KMS-11 (cell line): Measurements from ENCODE around the gene SDK1.

Experiments used
- H2AFZ ChIP-seq: fragments of 200-600 bp; sonication (generic); 2 replicates; pipeline ENCODE4 v1.6.1; 2016; ENCODE audit warnings: antibody characterized with exemption, mixed run types, low read depth
- H3K27ac ChIP-seq: fragments of 200-600 bp; sonication (generic); 2 replicates; pipeline ENCODE4 v1.6.1; 2016; ENCODE audit warnings: mild to moderate bottlenecking, mixed run types
- H3K27me3 ChIP-seq: fragments of 200-600 bp; sonication (generic); 2 replicates; pipeline ENCODE4 v1.6.1; 2017; ENCODE audit warnings: mild to moderate bottlenecking, low read depth, mixed run types, moderate library complexity; ENCODE audit not compliant: insufficient read depth
- H3K36me3 ChIP-seq: fragments of 200-600 bp; sonication (generic); 2 replicates; pipeline ENCODE4 v1.6.1; 2017; ENCODE audit warnings: mild to moderate bottlenecking, mixed run types; ENCODE audit not compliant: insufficient read depth
- H3K4me1 ChIP-seq: fragments of 200-600 bp; sonication (generic); 2 replicates; pipeline ENCODE4 v1.6.1; 2016; ENCODE audit warnings: mild to moderate bottlenecking, low read depth, mixed run types; ENCODE audit not compliant: poor library complexity, severe bottlenecking
- H3K4me2 ChIP-seq: fragments of 200-600 bp; sonication (generic); 2 replicates; pipeline ENCODE4 v1.7.0; 2016; ENCODE audit warnings: mild to moderate bottlenecking, mixed run types
- H3K4me3 ChIP-seq: fragments of 200-600 bp; sonication (generic); IDR thresholded peaks from 2 replicates; pipeline ENCODE4 v1.6.1; 2017; ENCODE audit warnings: low read depth, low read length, mixed read lengths; ENCODE audit not compliant: insufficient read depth
- H3K79me2 ChIP-seq: fragments of 200-600 bp; sonication (generic); 2 replicates; pipeline ENCODE4 v1.6.1; 2016; ENCODE audit warnings: low read depth, mixed run types; ENCODE audit not compliant: insufficient read depth
- H3K9ac ChIP-seq: fragments of 200-600 bp; sonication (generic); 2 replicates; pipeline ENCODE4 v1.6.1; 2016; ENCODE audit warnings: mild to moderate bottlenecking, mixed run types
- H4K20me1 ChIP-seq: fragments of 200-600 bp; sonication (generic); 2 replicates; pipeline ENCODE4 v1.6.1; 2016; ENCODE audit warnings: mild to moderate bottlenecking, mixed run types; ENCODE audit not compliant: insufficient read depth
- TF ChIP-seq, protein P1 (sequence below): fragments of 200-600 bp; sonication (generic); conservative IDR thresholded peaks from 2 replicates; pipeline ENCODE4 v1.6.1; 2017; ENCODE audit warnings: low read depth, mild to moderate bottlenecking, antibody characterized with exemption, low read length, moderate library complexity, mixed read lengths

SDK1 gene

DNA sequence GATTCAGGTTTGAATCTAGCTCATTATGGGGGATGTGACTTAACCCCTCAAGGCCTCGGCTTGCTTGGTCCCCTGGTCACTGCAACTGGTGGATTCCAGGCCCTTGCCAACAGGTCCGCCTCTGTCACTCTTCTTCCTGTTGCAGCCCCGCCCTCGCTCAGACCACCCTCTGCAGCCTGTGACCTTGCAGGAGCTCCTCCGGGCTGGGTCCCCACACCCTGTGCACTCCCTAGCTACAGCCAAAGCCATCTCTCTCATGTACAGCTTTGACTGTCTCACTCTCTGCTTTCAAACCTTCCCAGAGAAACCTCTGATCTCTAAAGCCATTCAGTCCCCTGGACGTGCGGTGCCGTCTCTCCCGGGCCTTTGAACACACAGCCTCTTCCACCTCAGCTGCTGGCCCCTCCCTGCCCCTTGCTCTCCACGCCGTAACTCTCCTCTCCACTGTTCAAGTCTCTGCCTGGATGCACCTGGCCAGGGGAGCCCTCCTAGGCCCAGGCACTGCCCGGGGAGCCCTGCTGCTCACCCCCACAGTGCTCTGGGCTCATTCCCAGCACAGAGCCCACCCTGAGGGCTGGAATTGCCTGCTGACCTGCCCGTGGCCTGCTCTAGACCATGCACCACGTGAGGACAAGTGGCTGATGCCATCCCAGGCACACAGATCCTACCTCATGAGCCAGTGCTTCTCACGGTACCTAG, 895.2 kb downstream of the SDK1 start:
- no peak overlapping the region for H3K27ac ChIP-seq
- H3K4me2 ChIP-seq = no peak overlapping the region
- no peaks in the 10 kb centered on the region for H3K79me2 ChIP-seq
- TF ChIP-seq, protein P1, sequence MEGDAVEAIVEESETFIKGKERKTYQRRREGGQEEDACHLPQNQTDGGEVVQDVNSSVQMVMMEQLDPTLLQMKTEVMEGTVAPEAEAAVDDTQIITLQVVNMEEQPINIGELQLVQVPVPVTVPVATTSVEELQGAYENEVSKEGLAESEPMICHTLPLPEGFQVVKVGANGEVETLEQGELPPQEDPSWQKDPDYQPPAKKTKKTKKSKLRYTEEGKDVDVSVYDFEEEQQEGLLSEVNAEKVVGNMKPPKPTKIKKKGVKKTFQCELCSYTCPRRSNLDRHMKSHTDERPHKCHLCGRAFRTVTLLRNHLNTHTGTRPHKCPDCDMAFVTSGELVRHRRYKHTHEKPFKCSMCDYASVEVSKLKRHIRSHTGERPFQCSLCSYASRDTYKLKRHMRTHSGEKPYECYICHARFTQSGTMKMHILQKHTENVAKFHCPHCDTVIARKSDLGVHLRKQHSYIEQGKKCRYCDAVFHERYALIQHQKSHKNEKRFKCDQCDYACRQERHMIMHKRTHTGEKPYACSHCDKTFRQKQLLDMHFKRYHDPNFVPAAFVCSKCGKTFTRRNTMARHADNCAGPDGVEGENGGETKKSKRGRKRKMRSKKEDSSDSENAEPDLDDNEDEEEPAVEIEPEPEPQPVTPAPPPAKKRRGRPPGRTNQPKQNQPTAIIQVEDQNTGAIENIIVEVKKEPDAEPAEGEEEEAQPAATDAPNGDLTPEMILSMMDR = no peak
- no peaks in the 10 kb centered on the region for H3K4me1 ChIP-seq
- no peak overlapping the region for H2AFZ ChIP-seq
- no peaks in the 10 kb centered on the region for H3K36me3 ChIP-seq
- H4K20me1 ChIP-seq = no peaks in the 10 kb centered on the region
- no peaks in the 10 kb centered on the region for H3K27me3 ChIP-seq
- H3K4me3 ChIP-seq = no peak overlapping the region
- no peak overlapping the region for H3K9ac ChIP-seq

DNA sequence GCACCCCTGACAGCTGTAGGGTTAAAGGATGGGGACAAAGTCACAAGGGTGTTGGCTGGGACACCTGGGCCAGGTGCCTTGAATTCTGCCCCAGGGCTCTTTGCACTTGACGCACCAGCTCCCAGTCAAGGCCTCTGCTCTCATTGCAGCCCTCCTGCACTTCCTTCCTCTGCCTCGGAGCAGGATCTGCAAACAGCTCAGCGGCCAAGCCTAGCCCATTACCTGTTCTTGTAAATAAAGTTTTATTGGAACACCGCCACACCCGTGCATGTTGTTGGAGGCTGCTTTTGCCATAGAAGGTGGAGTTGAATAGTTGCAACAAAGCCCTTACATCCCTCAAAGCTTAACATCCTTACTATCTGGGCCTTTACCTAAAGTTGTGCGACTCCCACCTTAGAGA, 897.2 kb downstream of the SDK1 start:
- Histone ChIP-seq H3K79me2 (no peaks in the 10 kb centered on the region), H3K27me3 (no peaks in the 10 kb centered on the region), H3K27ac (no peak overlapping the region), H2AFZ (no peak overlapping the region), H4K20me1 (no peaks in the 10 kb centered on the region), H3K9ac (no peak overlapping the region), H3K4me3 (no peak overlapping the region), H3K36me3 (no peaks in the 10 kb centered on the region), H3K4me2 (no peak overlapping the region), H3K4me1 (no peaks in the 10 kb centered on the region)
- TF ChIP-seq, protein P1 = no peak

- no peak overlapping the region for H2AFZ ChIP-seq
- no peaks in the 10 kb centered on the region for H3K36me3 ChIP-seq
- no peaks in the 10 kb centered on the region for H3K79me2 ChIP-seq
- H3K27ac ChIP-seq = no peak overlapping the region
- TF ChIP-seq, protein P1 = no peak
- H3K4me1 ChIP-seq = no peaks in the 10 kb centered on the region
- H3K27me3 ChIP-seq = no peaks in the 10 kb centered on the region
- H3K4me3 ChIP-seq = no peak overlapping the region
- H4K20me1 ChIP-seq = no peaks in the 10 kb centered on the region
- H3K4me2 ChIP-seq = no peak overlapping the region
- no peak overlapping the region for H3K9ac ChIP-seq
Observed at GRCh38 chr7:4200546-4201094, 899.6 kb downstream of the SDK1 start.

GRCh38 chr7:4201566-4201965, 900.5 kb downstream of the SDK1 start:
- H3K4me2 ChIP-seq = no peak overlapping the region

More at GRCh38 chr7:4201566-4201965, 900.5 kb downstream of the SDK1 start:
- H3K36me3 ChIP-seq = no peaks in the 10 kb centered on the region
- no peaks in the 10 kb centered on the region for H3K27me3 ChIP-seq
- H3K4me1 ChIP-seq = no peaks in the 10 kb centered on the region
- TF ChIP-seq, protein P1 = no peak
- no peak overlapping the region for H2AFZ ChIP-seq
- no peak overlapping the region for H3K4me3 ChIP-seq
- no peak overlapping the region for H3K27ac ChIP-seq
- H4K20me1 ChIP-seq = no peaks in the 10 kb centered on the region
- no peaks in the 10 kb centered on the region for H3K79me2 ChIP-seq
- H3K9ac ChIP-seq = no peak overlapping the region
